Mesothelial cell of epicardium (in vitro differentiated cells): Measurements from ENCODE around the gene SMURF2. TPM values are rescaled to one million over a fixed set of nuclear protein-coding genes. Genes with fewer than 3 reads are reported as not detected.
A peak's percentile ranks its signal among the peaks of the same experiment; 100 is the strongest.
"Not testable (repeated sequence)": the region's sequence is repeated elsewhere in the genome, so short reads cannot be mapped to it uniquely, and the experiment has no call there.

Experiments
- DNase-seq, 2 experiments: peaks; one replicate each; pipeline ENCODE4 v3.0.0; 2021; ENCODE audit warnings: low spot score in 2 of 2; ENCODE audit not compliant: unreplicated experiment in 2 of 2
- H3K27ac Mint-ChIP-seq: 2 replicates; pipeline ENCODE4 v1.8.0; 2021; ENCODE audit warnings: mixed read lengths
- H3K27me3 Mint-ChIP-seq: 2 replicates; pipeline ENCODE4 v1.8.0; 2021; ENCODE audit warnings: low read depth, mixed read lengths
- H3K36me3 Mint-ChIP-seq: 2 replicates; pipeline ENCODE4 v1.8.0; 2021; ENCODE audit warnings: mixed read lengths
- H3K4me1 Mint-ChIP-seq: 2 replicates; pipeline ENCODE4 v1.8.0; 2021; ENCODE audit warnings: mixed read lengths
- H3K4me3 Mint-ChIP-seq: 2 replicates; pipeline ENCODE4 v1.8.0; 2021; ENCODE audit warnings: mild to moderate bottlenecking, moderate library complexity, mixed read lengths
- H3K9me3 Mint-ChIP-seq: 2 replicates; pipeline ENCODE4 v1.8.0; 2021; ENCODE audit warnings: mixed read lengths
- CTCF ChIP-seq: fragments of 200-600 bp; sonication (generic); IDR thresholded peaks from one replicate; pipeline ENCODE4 v1.5.0; 2021; ENCODE audit warnings: antibody characterized with exemption; ENCODE audit not compliant: unreplicated experiment
- total RNA-seq: library from RNA; stranded (reverse); gene quantifications from 3 replicates; pipeline ENCODE4 v1.2.1, GENCODE V29; 2021

The SMURF2 gene
- total RNA-seq, 1 donor from 2014 or later, result 41.2 TPM

- H3K4me1 Mint-ChIP-seq, result peaks cover 2% of the 10 kb centered on the region
- DNase-seq, result no peak
- no peaks in the 10 kb centered on the region for H3K36me3 Mint-ChIP-seq
- no peak for TF ChIP-seq CTCF
- H3K27ac Mint-ChIP-seq, result no peak overlapping the region
- no peaks in the 10 kb centered on the region for H3K9me3 Mint-ChIP-seq
- no peaks in the 10 kb centered on the region for H3K27me3 Mint-ChIP-seq
- H3K4me3 Mint-ChIP-seq, result no peak overlapping the region
Measured at GRCh38 chr17:64679710-64680216, 17.7 kb upstream of the SMURF2 start.

DNA sequence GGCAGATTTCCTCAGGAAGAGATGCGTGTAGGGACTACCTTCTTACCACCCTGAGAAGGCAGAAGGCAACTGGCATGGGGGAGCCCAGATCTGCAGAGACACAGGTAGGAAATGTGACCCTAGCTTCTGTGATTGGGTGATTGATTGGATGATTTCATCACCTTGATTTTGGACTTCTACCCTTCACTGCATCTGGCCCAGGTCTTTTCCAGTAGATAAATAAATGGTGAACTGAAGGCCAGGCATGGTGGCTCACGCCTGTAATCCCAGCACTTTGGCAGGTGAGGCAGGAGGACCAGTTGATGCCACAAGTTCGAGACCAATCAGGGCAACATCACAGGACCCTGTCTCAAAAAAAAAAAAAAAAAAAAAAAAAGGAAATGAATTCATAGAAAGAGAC, 14.7 kb upstream of the SMURF2 start:
- H3K4me3 Mint-ChIP-seq, result no peak overlapping the region
- no peak for DNase-seq
- H3K27me3 Mint-ChIP-seq, result no peaks in the 10 kb centered on the region
- H3K9me3 Mint-ChIP-seq, result no peaks in the 10 kb centered on the region
- H3K27ac Mint-ChIP-seq, result no peak overlapping the region
- H3K36me3 Mint-ChIP-seq, result no peaks in the 10 kb centered on the region
- H3K4me1 Mint-ChIP-seq, result peaks cover 2% of the 10 kb centered on the region
- no peak for TF ChIP-seq CTCF

DNA sequence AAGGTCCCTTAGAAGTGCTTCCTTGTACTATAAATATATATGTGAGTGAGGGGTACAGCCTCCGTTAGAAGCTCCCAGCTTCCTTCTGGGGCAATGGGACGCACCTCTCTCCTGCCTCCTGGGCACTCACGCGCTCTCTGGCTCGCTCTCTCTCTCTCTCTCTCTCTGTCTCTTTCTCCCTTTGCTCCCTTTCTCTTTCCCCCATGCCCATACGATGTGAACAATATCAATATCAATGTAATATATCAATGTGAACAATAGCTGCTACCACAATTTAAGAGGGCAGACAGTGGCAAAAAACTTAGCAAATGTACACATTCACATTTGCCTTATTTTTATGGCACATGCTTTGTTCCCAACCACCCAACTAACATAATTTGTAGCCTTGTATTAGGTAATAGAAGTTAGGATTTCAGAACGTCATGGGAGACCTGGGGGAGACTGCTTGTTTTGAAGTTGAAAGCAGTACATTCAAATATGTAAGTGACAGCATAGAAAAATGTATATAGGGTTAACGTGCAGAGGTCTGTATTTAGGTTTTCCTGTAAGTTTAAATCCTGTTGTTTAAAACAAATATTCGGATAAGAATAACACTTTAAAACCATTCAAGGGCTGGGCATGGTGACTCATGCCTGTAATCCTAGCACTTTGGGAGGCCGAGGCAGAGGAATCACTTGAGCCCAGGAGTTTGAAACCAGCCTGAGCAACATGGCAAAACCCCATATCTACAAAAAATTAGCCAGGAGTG, 8.9 kb upstream of the SMURF2 start:
- H3K27ac Mint-ChIP-seq, H3K4me1 Mint-ChIP-seq, H3K4me3 Mint-ChIP-seq, DNase-seq, H3K9me3 Mint-ChIP-seq, H3K27me3 Mint-ChIP-seq, H3K36me3 Mint-ChIP-seq: not testable (repeated sequence)

DNA sequence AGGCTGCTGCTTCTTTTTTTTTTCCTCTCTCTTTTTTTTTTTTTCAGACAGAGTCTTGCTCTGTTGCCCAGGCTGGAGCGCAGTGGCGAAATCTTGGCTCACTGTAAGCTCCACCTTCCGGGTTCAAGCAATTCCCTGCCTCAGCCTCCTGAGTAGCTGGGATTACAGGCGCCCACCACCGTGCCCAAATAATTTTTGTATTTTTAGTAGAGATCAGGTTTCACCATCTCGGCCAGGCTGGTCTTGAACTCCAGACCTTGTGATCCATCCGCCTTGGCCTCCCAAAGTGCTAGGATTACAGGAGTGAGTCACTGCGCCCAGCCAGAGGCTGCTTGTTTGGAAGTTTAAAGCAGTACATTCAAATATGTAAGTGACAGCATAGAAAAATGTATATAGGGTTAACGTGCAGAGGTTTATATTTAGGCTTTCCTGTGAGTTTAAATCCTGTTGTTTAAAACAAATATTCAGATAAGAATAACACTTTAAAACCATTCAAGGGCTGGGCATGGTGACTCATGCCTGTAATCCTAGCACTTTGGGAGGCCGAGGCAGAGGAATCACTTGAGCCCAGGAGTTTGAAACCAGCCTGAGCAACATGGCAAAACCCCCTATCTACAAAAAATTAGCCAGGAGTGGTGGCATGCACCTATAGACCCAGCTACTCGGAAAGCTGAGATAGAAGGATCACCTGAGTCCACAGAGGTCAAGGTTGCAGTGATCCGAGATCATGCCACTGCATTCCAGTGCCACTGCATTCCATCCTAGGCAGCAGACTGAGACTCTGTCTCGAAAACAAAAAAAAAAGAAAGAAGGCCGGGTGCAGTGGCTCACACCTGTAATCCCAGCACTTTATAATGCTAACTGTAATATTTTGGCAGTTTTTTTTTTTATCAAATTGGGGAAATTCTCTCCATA, 6.0 kb upstream of the SMURF2 start:
- not testable (repeated sequence) for H3K27me3 Mint-ChIP-seq, H3K27ac Mint-ChIP-seq, H3K4me1 Mint-ChIP-seq, H3K9me3 Mint-ChIP-seq, H3K36me3 Mint-ChIP-seq, H3K4me3 Mint-ChIP-seq, DNase-seq

GRCh38 chr17:64664299-64664981, 2.3 kb upstream of the SMURF2 start:
- not testable (repeated sequence) for H3K27ac Mint-ChIP-seq, H3K36me3 Mint-ChIP-seq, H3K9me3 Mint-ChIP-seq, DNase-seq, H3K27me3 Mint-ChIP-seq, H3K4me3 Mint-ChIP-seq
- peaks cover 20% of the 10 kb centered on the region for H3K4me1 Mint-ChIP-seq

DNA sequence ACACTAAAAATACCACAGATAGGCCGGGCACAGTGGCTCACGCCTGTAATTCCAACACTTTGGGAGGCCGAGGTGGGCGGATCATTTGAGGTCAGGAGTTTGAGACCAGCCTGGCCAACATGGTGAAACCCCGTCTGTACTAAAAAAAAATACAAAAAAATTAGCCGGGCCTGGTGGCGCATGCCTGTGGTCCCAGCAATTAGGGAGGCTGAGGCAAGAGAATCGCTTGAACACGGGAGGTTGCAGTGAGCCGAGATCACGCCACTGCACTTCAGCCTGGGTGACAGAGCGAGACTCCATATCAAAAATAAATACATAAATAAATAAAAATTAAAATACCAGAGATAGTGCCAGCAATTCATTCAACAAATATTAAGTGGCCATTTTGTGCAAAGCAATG, 1.7 kb upstream of the SMURF2 start:
- H3K27me3 Mint-ChIP-seq, result not testable (repeated sequence)

DNA sequence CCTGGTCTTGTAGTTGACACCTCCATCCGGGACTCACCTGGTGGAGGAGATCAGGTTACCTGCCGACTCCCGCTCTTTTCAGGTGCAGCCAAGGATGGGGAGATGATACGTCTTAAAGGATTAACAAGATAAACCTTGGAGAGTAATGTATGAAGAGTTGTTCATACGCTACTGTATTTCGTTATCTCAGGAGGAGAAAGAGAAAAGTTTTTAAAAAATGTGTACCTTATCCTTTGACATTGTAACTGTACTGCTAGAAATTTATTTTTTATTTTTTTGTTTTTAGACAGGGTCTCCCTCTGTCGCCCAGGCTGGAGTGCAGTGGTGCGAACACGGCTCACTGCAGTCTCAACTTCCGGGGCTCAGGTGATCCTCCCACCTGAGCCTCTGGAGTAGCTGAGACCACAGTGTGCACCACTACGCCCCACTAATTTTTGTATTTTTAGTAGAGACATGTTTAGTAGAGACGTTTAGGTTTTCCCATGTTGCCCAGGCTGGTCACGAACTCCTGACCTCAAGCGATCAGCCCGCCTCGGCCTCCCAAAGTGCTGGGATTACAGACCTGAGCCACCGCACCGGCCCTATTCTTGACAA, 764 bp upstream of the SMURF2 start:
- Mint-ChIP-seq H3K27me3 (no peaks in the 10 kb centered on the region), H3K27ac (peak overlapping the region; percentile 72), H3K4me1 (peaks cover 24% of the 10 kb centered on the region), H3K4me3 (peak overlapping the region; percentile 83), H3K9me3 (no peaks in the 10 kb centered on the region), H3K36me3 (no peaks in the 10 kb centered on the region)
- TF ChIP-seq CTCF, result no peak
- no peak for DNase-seq

More for the DNA sequence above, 1.7 kb upstream of the SMURF2 start:
- not testable (repeated sequence) for H3K4me3 Mint-ChIP-seq, H3K27ac Mint-ChIP-seq, H3K36me3 Mint-ChIP-seq, DNase-seq, H3K9me3 Mint-ChIP-seq
- peaks cover 22% of the 10 kb centered on the region for H3K4me1 Mint-ChIP-seq
